K562 (cell line): Measurements from ENCODE around the gene WDR93. TPM values are rescaled to one million over a fixed set of nuclear protein-coding genes. Genes with fewer than 3 reads are reported as not detected.

Experiments
- ATAC-seq: fragments of 200-7000 bp; cut with Tn5 transposase; 3 replicates; pipeline ENCODE4 v1.9.1; 2020; ENCODE audit warnings: moderate library complexity
- BruUV-seq: library from RNA; stranded (reverse); fragments of 400-500 nt; replicated peaks from 2 replicates; lab custom pipeline; 2021; lab: Mats Ljungman, UMichigan
- CTCF ChIA-PET: fragments of 300-600 bp; formaldehyde crosslinking; extraction: SDS; loops from one replicate; lab custom pipeline; 2021; ENCODE audit warnings: low intra/inter-chr PET ratio; lab: Yijun Ruan, JAX
- POLR2A ChIA-PET: fragments of 300-600, 350-650 bp; sonication (Branson Sonifier 250); formaldehyde crosslinking; extraction: SDS; loops from one replicate; lab custom pipeline; 2021; ENCODE audit warnings: antibody characterized with exemption, inconsistent platforms; lab: Yijun Ruan, JAX
- DNase-seq, 4 experiments: peaks; one replicate each; pipeline versions ENCODE4 v3.0.0 to v3.0.0-alpha.2; 2011 to 2018; ENCODE audit warnings: low spot score in 3 of 4, mixed read lengths in 3 of 4; ENCODE audit errors: extremely low read depth in 1 of 4
- FAIRE-seq: peaks from 2 replicates; lab custom pipeline; 2011; peaks lifted over from hg19 to GRCh38; lab: Jason Lieb, UNC
- H2AFZ ChIP-seq: 2 replicates; pipeline ENCODE4 v1.6.0; 2011; ENCODE audit warnings: low read depth, low read length, control low read depth, inconsistent platforms
- H3K27ac ChIP-seq: fragments of 200-600 bp; 3 replicates; pipeline ENCODE4 v1.8.0; 2011; ENCODE audit warnings: low read depth, mild to moderate bottlenecking, control low read depth, inconsistent platforms, low read length, moderate library complexity, mixed read lengths; ENCODE audit errors: extremely low read depth
- H3K27me3 ChIP-seq, 2 experiments: fragments of 300-600 bp in 1 of 2; 2 replicates in 1 of 2; 3 replicates in 1 of 2; pipeline versions ENCODE4 v1.6.0 to v1.8.0; 2011; ENCODE audit warnings: inconsistent platforms in 2 of 2, low read length in 2 of 2, mild to moderate bottlenecking in 1 of 2, mixed read lengths in 1 of 2, moderate library complexity in 1 of 2; ENCODE audit not compliant: control insufficient read depth in 2 of 2, insufficient read depth in 2 of 2
- H3K36me3 ChIP-seq: fragments of 300-600 bp; 3 replicates; pipeline ENCODE4 v1.8.0; 2011; ENCODE audit warnings: mild to moderate bottlenecking, low read length, inconsistent platforms; ENCODE audit not compliant: control insufficient read depth, insufficient read depth
- H3K4me1 ChIP-seq, 2 experiments: fragments of 200-600 bp in 1 of 2; replicated peaks in 1 of 2; 2 replicates in 1 of 2; 3 replicates in 1 of 2; pipeline versions ENCODE4 v1.5.1 to v1.8.0; 2011; ENCODE audit warnings: inconsistent platforms in 2 of 2, low read length in 2 of 2, mild to moderate bottlenecking in 1 of 2, mixed read lengths in 1 of 2, moderate library complexity in 1 of 2; ENCODE audit not compliant: control insufficient read depth in 2 of 2, insufficient read depth in 2 of 2
- H3K4me2 ChIP-seq: 2 replicates; pipeline ENCODE4 v1.6.1; 2011; ENCODE audit warnings: low read length, control low read depth, inconsistent platforms, mixed read lengths; ENCODE audit not compliant: insufficient read depth
- H3K4me3 ChIP-seq: fragments of 200-600 bp; sonication (generic), shearing (Covaris generic); 2 replicates; pipeline ENCODE4 v1.5.1; 2016; ENCODE audit warnings: control low read depth, inconsistent platforms
- H3K79me2 ChIP-seq: fragments of 200-600 bp; 3 replicates; pipeline ENCODE4 v1.8.0; 2011; ENCODE audit warnings: low read length, inconsistent platforms; ENCODE audit not compliant: control insufficient read depth, insufficient read depth
- H3K9ac ChIP-seq, 2 experiments: 2 replicates each; pipeline versions ENCODE4 v1.6.0 to v1.6.1; 2011; ENCODE audit warnings: low read depth in 2 of 2, low read length in 2 of 2, control low read depth in 1 of 2, inconsistent platforms in 1 of 2, mild to moderate bottlenecking in 1 of 2, mixed read lengths in 1 of 2; ENCODE audit not compliant: insufficient read depth in 1 of 2
- H3K9me1 ChIP-seq: one replicate; pipeline ENCODE4 v1.6.0; 2011; ENCODE audit warnings: inconsistent platforms, mild to moderate bottlenecking, low read length, moderate library complexity; ENCODE audit not compliant: control insufficient read depth, insufficient read depth
- H3K9me3 ChIP-seq: replicated peaks from 2 replicates; pipeline ENCODE4 v1.5.1; 2011; ENCODE audit warnings: low read depth, low read length, inconsistent platforms; ENCODE audit not compliant: control insufficient read depth, insufficient read depth
- H4K20me1 ChIP-seq: replicated peaks from 2 replicates; pipeline ENCODE4 v1.6.1; 2011; ENCODE audit warnings: low read length, inconsistent platforms, mixed read lengths; ENCODE audit not compliant: control insufficient read depth, insufficient read depth
- ATF1 ChIP-seq, 2 experiments: fragments of 450-650 bp in 1 of 2; IDR thresholded peaks; 2 replicates each; pipeline ENCODE4 v1.6.1; 2016; ENCODE audit warnings: missing compliant biosample characterization in 1 of 2, missing genetic modification characterization in 1 of 2
- CREB1 ChIP-seq, 2 experiments: sonication (generic) in 1 of 2; formaldehyde crosslinking in 1 of 2; IDR thresholded peaks; 2 replicates each; pipeline versions ENCODE4 v1.6.1 to v1.8.0; 2012 to 2022; ENCODE audit warnings: inconsistent platforms in 1 of 2, mild to moderate bottlenecking in 1 of 2, missing genetic modification reagents in 1 of 2, moderate library complexity in 1 of 2
- CREM ChIP-seq: IDR thresholded peaks from 2 replicates; pipeline ENCODE4 v1.6.1; 2014; ENCODE audit warnings: antibody characterized with exemption, low read depth
- ELF4 ChIP-seq: fragments of 450-650 bp; formaldehyde crosslinking; IDR thresholded peaks from 2 replicates; pipeline ENCODE4 v1.4.0; 2022; ENCODE audit warnings: missing genetic modification characterization
- PHF8 ChIP-seq: fragments of 200-600 bp; sonication (generic); IDR thresholded peaks from 2 replicates; pipeline ENCODE4 v1.6.1; 2012; ENCODE audit warnings: mixed run types, mild to moderate bottlenecking, inconsistent platforms, low read length, moderate library complexity, borderline replicate concordance
- POLR2G ChIP-seq: fragments of 200-400 bp; formaldehyde crosslinking; IDR thresholded peaks from 2 replicates; pipeline ENCODE4 v1.6.1; 2017; ENCODE audit warnings: low read depth, mild to moderate bottlenecking, antibody characterized with exemption, low read length, moderate library complexity
- RBFOX2 ChIP-seq: fragments of 200-400 bp; formaldehyde crosslinking; IDR thresholded peaks from 2 replicates; pipeline ENCODE4 v1.6.1; 2017; ENCODE audit warnings: low read depth, mild to moderate bottlenecking, low read length, moderate library complexity
- SMARCA5 ChIP-seq: fragments of 450-650 bp; IDR thresholded peaks from 2 replicates; pipeline ENCODE4 v1.6.1; 2016
- ZFX ChIP-seq: sonication (generic); formaldehyde crosslinking; IDR thresholded peaks from 2 replicates; pipeline ENCODE4 v1.8.0; 2022; ENCODE audit warnings: mild to moderate bottlenecking, missing genetic modification reagents, moderate library complexity
- ZNF583 ChIP-seq: fragments of 250-450 bp; sonication (Bioruptor Pico); IDR thresholded peaks from 2 replicates; pipeline ENCODE4 v1.4.0; 2020
- WGBS: fragments of 100-300 bp; shearing (Covaris generic); methylation state at CpG from one replicate; pipeline ENCODE4 v1.1.6; 2016; ENCODE audit warnings: low coverage, mixed read lengths; ENCODE audit not compliant: insufficient coverage; ENCODE audit errors: missing lambda C conversion rate; 5-methylcytosine and 5-hydroxymethylcytosine counted together
- in situ Hi-C: fragments of 300-500 bp; cut with MboI; formaldehyde crosslinking; loops from 4 replicates; pipeline ENCODE4 v1.15.0; 2018; ENCODE audit warnings: inconsistent platforms, mixed read lengths
- intact Hi-C: fragments of 100-400 bp; cut with micrococcal nuclease; formaldehyde crosslinking; loops from 2 replicates; pipeline ENCODE4 v1.14.2; 2022
- polyA plus RNA-seq, 8 experiments: library from polyadenylated mRNA; depleted of rRNA in 4 of 8; stranded (reverse) in 5 of 8; unstranded in 3 of 8; fragments of >200 nt; fragmentation: Nextera tagmentation in 2 of 8; fragmentation: Illumina TruSeq in 1 of 8; extraction: Ambion mirVana in 2 of 8; extraction: Trizol in 1 of 8; gene quantifications; 2 replicates each; pipeline versions ENCODE4 v1.2.1 to v1.2.3, GENCODE V29; 2011 to 2014; ENCODE audit warnings: inconsistent platforms in 1 of 8, missing spikeins in 1 of 8
- total RNA-seq, 7 experiments: library from RNA; depleted of rRNA in 6 of 7; stranded (reverse); fragments of >200 nt in 6 of 7; fragmentation: Illumina TruSeq in 2 of 7; extraction: Trizol in 2 of 7; gene quantifications; 2 replicates each; pipeline versions ENCODE4 v1.2.1 to v1.2.3, GENCODE V29; 2011 to 2021; ENCODE audit warnings: low replicate concordance in 1 of 7
- TF ChIP-seq, protein P1 (sequence below): fragments of 250-450 bp; sonication (Bioruptor Pico); IDR thresholded peaks from 2 replicates; pipeline ENCODE4 v1.8.0; 2022; ENCODE audit warnings: inconsistent platforms
- TF ChIP-seq, protein P2 (sequence below), 2 experiments: IDR thresholded peaks; 2 replicates each; pipeline ENCODE4 v1.6.1; 2011; ENCODE audit warnings: borderline replicate concordance in 1 of 2, control low read depth in 1 of 2, low read depth in 1 of 2, low read length in 1 of 2, mild to moderate bottlenecking in 1 of 2, mixed read lengths in 1 of 2, moderate library complexity in 1 of 2; ENCODE audit not compliant: insufficient read depth in 1 of 2, insufficient read length in 1 of 2, poor library complexity in 1 of 2, severe bottlenecking in 1 of 2; ENCODE audit errors: extremely low read depth in 1 of 2
- TF ChIP-seq, protein P3 (sequence below): fragments of 200-800 bp; sonication (Bioruptor generic); IDR thresholded peaks from 2 replicates; pipeline ENCODE4 v1.6.1; 2017; ENCODE audit warnings: missing genetic modification characterization, missing compliant biosample characterization

The WDR93 gene
- total and polyA plus RNA-seq, 9 of the 15 experiments (the other 6 are each of a cell fraction or from before 2014, with no cell fraction given), result not detected

DNA sequence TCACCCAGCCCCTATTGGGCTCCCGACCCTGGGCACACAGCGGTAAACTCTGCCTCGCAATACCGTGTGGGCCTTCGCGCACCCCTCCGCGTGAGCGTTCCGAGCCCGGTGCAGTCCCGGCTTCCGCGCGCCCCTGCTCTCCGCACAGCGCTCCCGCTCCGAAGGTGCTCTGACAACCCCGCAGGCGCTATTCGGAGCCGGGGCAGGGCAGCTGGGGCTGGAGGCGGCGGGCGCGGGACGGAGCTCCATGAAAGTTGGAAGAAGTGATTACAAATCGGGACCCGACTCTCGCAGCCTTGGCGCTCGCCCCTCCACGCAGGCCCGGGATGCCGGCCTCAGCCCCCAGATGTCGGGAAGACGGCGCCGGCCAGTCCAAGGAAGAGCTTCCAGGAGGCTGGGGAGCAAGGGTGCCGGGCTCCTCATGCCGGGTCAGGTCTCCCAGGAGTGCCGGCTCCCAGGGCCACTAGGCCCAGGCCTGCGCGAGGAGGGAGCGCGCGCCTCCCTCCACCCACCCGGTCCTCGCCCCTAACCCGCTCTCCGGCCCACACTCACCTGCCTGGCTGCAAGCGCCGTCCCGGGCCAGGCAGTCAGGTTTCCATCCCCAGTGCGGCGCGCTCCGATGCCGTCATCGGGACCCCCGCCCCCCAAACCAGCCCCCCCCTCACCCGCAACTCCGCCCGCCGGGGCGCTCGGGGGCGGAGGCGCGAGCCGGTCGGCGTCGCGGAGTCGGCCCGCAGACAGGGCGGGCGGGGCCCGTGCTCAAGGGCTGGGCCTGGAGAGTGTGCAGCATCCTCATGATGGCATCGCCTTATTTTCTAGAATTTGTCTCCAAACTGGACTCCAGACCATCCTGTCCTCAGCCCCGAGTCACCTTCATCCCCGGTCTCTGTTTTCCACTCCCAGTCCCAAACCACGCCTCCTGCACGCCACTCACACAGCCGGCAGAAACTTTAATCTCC is 35.5 kb upstream of the WDR93 start, which contains the start of gene KIF7:
Gene KIF7, minus strand, starts transcription at position 621 of the 959 bp plus-strand sequence. CDS start 2,537 bp downstream, outside the sequence.
- DNase-seq (peak; percentile 42 to 87 (median 79)), ATAC-seq (peak; percentile 96), FAIRE-seq (no peak)
- BruUV-seq, result no TSS peak
- peak within 1 kb of the TSS; percentile 68 for H3K4me2 ChIP-seq
- no peaks in the 10 kb centered on the region for H3K9me1 ChIP-seq
- H3K79me2 ChIP-seq, result no peaks in the 10 kb centered on the region
- no peak within 1 kb of the TSS for H3K27ac ChIP-seq
- POLR2A ChIA-PET, result interaction anchor here (0.6 kb wide), 1 partner anchor 39 kb away, joined by 3 read pairs; no protein-coding TSS in a partner anchor
- peaks cover 7 to 39% of the 10 kb centered on the region in 2 experiments; a peak in 3 of 5 replicates for H3K27me3 ChIP-seq
- intact Hi-C loops (no loop called here), in situ Hi-C loops (no loop called here)
- peaks cover 0 to 22% of the 10 kb centered on the region in 2 experiments; a peak in 4 of 5 replicates for H3K4me1 ChIP-seq
- H3K4me3 ChIP-seq, result peak within 1 kb of the TSS; percentile 45
- peak within 1 kb of the TSS; percentile 59 for H2AFZ ChIP-seq
- WGBS, result 19% methylated on average over 49 of the region's 87 CpGs
- CTCF ChIA-PET, result no interaction called here
- no peaks in the 10 kb centered on the region for H3K36me3 ChIP-seq
- H4K20me1 ChIP-seq, result no peaks in the 10 kb centered on the region
- H3K9me3 ChIP-seq, result no peaks in the 10 kb centered on the region
- peak within 1 kb of the TSS in 1 of 2 experiments; percentile 86; a peak in 3 of 4 replicates for H3K9ac ChIP-seq
- TF ChIP-seq ELF4 (CRISPR knock-in tag) (no peak), POLR2G (0 out of 2 replicates have a peak, but pooled peaks have one; percentile 42), ATF1 (CRISPR knock-in tag; IDR thresholded peaks at IDR 0.05) (0 out of 2 replicates have a peak, but pooled peaks have one; percentile 20), ATF1 (tag; IDR thresholded peaks at IDR 0.05) (no peak), RBFOX2 (0 out of 2 replicates have a peak, but pooled peaks have one; percentile 25), PHF8 (peak; percentile 71; the same call in 1 of the 2 replicates), ZFX (CRISPR knock-in tag) (peak; percentile 68), CREB1 (IDR thresholded peaks at IDR 0.05) (peak; percentile 69; the same call in 1 of the 2 replicates), CREB1 (CRISPR knock-in tag; IDR thresholded peaks at IDR 0.05) (peak; percentile 56; the same call in 1 of the 2 replicates), CREM (peak; percentile 89), ZNF583 (CRISPR knock-in tag) (no peak), SMARCA5 (no peak)
- TF ChIP-seq, protein P1, sequence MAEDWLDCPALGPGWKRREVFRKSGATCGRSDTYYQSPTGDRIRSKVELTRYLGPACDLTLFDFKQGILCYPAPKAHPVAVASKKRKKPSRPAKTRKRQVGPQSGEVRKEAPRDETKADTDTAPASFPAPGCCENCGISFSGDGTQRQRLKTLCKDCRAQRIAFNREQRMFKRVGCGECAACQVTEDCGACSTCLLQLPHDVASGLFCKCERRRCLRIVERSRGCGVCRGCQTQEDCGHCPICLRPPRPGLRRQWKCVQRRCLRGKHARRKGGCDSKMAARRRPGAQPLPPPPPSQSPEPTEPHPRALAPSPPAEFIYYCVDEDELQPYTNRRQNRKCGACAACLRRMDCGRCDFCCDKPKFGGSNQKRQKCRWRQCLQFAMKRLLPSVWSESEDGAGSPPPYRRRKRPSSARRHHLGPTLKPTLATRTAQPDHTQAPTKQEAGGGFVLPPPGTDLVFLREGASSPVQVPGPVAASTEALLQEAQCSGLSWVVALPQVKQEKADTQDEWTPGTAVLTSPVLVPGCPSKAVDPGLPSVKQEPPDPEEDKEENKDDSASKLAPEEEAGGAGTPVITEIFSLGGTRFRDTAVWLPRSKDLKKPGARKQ (CRISPR knock-in tag), result 0 out of 2 replicates have a peak, but pooled peaks have one; percentile 33
- TF ChIP-seq, protein P2, sequence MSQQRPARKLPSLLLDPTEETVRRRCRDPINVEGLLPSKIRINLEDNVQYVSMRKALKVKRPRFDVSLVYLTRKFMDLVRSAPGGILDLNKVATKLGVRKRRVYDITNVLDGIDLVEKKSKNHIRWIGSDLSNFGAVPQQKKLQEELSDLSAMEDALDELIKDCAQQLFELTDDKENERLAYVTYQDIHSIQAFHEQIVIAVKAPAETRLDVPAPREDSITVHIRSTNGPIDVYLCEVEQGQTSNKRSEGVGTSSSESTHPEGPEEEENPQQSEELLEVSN (IDR thresholded peaks at IDR 0.05; ENCODE audit: borderline replicate concordance in 1 of 2, extremely low read depth in 1 of 2, insufficient read depth in 1 of 2, insufficient read length in 1 of 2, low read depth in 1 of 2, low read length in 1 of 2, poor library complexity in 1 of 2, severe bottlenecking in 1 of 2), result peak in 1 of 2 experiments; percentile 5
- TF ChIP-seq, protein P3, sequence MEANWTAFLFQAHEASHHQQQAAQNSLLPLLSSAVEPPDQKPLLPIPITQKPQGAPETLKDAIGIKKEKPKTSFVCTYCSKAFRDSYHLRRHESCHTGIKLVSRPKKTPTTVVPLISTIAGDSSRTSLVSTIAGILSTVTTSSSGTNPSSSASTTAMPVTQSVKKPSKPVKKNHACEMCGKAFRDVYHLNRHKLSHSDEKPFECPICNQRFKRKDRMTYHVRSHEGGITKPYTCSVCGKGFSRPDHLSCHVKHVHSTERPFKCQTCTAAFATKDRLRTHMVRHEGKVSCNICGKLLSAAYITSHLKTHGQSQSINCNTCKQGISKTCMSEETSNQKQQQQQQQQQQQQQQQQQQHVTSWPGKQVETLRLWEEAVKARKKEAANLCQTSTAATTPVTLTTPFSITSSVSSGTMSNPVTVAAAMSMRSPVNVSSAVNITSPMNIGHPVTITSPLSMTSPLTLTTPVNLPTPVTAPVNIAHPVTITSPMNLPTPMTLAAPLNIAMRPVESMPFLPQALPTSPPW (CRISPR knock-in tag), result peak; percentile 54
